K562 (cell line): ENCODE results near the gene TIMM23. TPM values are rescaled to one million over a fixed set of nuclear protein-coding genes. Genes with fewer than 3 reads are reported as not detected.

Experiments used
- AFF1 ChIP-seq, 2 experiments: fragments of 450-650 bp; IDR thresholded peaks; 2 replicates each; pipeline ENCODE4 v1.6.1; 2018; ENCODE audit warnings: mild to moderate bottlenecking in 2 of 2, low read depth in 1 of 2; ENCODE audit not compliant: partially characterized antibody in 2 of 2
- C11orf30 ChIP-seq: fragments of 450-650 bp; IDR thresholded peaks from 2 replicates; pipeline ENCODE4 v1.6.1; 2016; ENCODE audit warnings: low read depth, mild to moderate bottlenecking
- FOSL1 ChIP-seq: fragments of 200-800 bp; sonication (Bioruptor generic); conservative IDR thresholded peaks from 2 replicates; pipeline ENCODE4 v1.6.1; 2016; ENCODE audit warnings: missing genetic modification characterization, missing compliant biosample characterization
- GATAD2B ChIP-seq: fragments of 450-650 bp; IDR thresholded peaks from 2 replicates; pipeline ENCODE4 v1.6.1; 2017; ENCODE audit warnings: mild to moderate bottlenecking, borderline replicate concordance
- GTF3C2 ChIP-seq: IDR thresholded peaks from 3 replicates; pipeline ENCODE4 v1.6.1; 2011; ENCODE audit warnings: borderline replicate concordance, mild to moderate bottlenecking, moderate library complexity; ENCODE audit not compliant: insufficient read length; ENCODE audit errors: extremely low read depth
- HSF4 ChIP-seq: fragments of 250-450 bp; sonication (Bioruptor Pico); IDR thresholded peaks from 2 replicates; pipeline ENCODE4 v2.1.2; 2022; ENCODE audit warnings: mild to moderate bottlenecking, moderate library complexity, borderline replicate concordance
- ILF3 ChIP-seq: fragments of 450-650 bp; IDR thresholded peaks from 2 replicates; pipeline ENCODE4 v1.6.1; 2018; ENCODE audit warnings: antibody characterized with exemption, mild to moderate bottlenecking, moderate library complexity, borderline replicate concordance
- JUND ChIP-seq, 2 experiments: IDR thresholded peaks; 2 replicates in 1 of 2; 3 replicates in 1 of 2; pipeline ENCODE4 v1.6.1; 2011; ENCODE audit warnings: borderline replicate concordance in 2 of 2, low read depth in 2 of 2, low read length in 2 of 2, improper control_type of control experiment in 1 of 2, missing biosample characterization in 1 of 2, missing genetic modification characterization in 1 of 2, missing genetic modification reagents in 1 of 2
- MEIS2 ChIP-seq: fragments of 450-650 bp; IDR thresholded peaks from 2 replicates; pipeline ENCODE4 v1.6.1; 2014; ENCODE audit warnings: mild to moderate bottlenecking; ENCODE audit not compliant: partially characterized antibody
- NELFE ChIP-seq: IDR thresholded peaks from 2 replicates; pipeline ENCODE4 v1.6.1; 2011; ENCODE audit warnings: mild to moderate bottlenecking; ENCODE audit not compliant: insufficient read depth, insufficient read length
- PHTF2 ChIP-seq: fragments of 250-450 bp; sonication (Bioruptor Pico); IDR thresholded peaks from 2 replicates; pipeline ENCODE4 v1.5.0; 2021; ENCODE audit warnings: mild to moderate bottlenecking
- RBM17 ChIP-seq: fragments of 200-400 bp; formaldehyde crosslinking; IDR thresholded peaks from 2 replicates; pipeline ENCODE4 v1.6.1; 2017; ENCODE audit warnings: low read depth, mild to moderate bottlenecking, low read length, borderline replicate concordance
- RBM25 ChIP-seq: fragments of 200-400 bp; formaldehyde crosslinking; IDR thresholded peaks from 2 replicates; pipeline ENCODE4 v1.6.1; 2018; ENCODE audit warnings: low read length, low read depth, moderate library complexity; ENCODE audit not compliant: severe bottlenecking
- SMARCA4 ChIP-seq: fragments of 450-650 bp; IDR thresholded peaks from 2 replicates; pipeline ENCODE4 v1.6.1; 2016
- STAT5B ChIP-seq: fragments of 250-450 bp; sonication (Bioruptor Pico); IDR thresholded peaks from 2 replicates; pipeline ENCODE4 v1.8.0; 2021; ENCODE audit warnings: mild to moderate bottlenecking, inconsistent platforms
- TBL1XR1 ChIP-seq, 2 experiments: IDR thresholded peaks; 2 replicates each; pipeline ENCODE4 v1.6.1; 2012; ENCODE audit warnings: improper control_type of control experiment in 2 of 2, low read length in 2 of 2, mild to moderate bottlenecking in 1 of 2
- THAP12 ChIP-seq: fragments of 250-450 bp; sonication (Bioruptor Pico); IDR thresholded peaks from 2 replicates; pipeline ENCODE4 v1.9.0; 2021; ENCODE audit warnings: mild to moderate bottlenecking, inconsistent platforms
- TRIM28 ChIP-seq: fragments of 450-650 bp; IDR thresholded peaks from 2 replicates; pipeline ENCODE4 v1.6.1; 2017
- polyA plus RNA-seq, 8 experiments: library from polyadenylated mRNA; depleted of rRNA in 4 of 8; stranded (reverse) in 5 of 8; unstranded in 3 of 8; fragments of >200 nt; fragmentation: Nextera tagmentation in 2 of 8; fragmentation: Illumina TruSeq in 1 of 8; extraction: Ambion mirVana in 2 of 8; extraction: Trizol in 1 of 8; gene quantifications; 2 replicates each; pipeline versions ENCODE4 v1.2.1 to v1.2.3, GENCODE V29; 2011 to 2014; ENCODE audit warnings: inconsistent platforms in 1 of 8, missing spikeins in 1 of 8
- total RNA-seq, 7 experiments: library from RNA; depleted of rRNA in 6 of 7; stranded (reverse); fragments of >200 nt in 6 of 7; fragmentation: Illumina TruSeq in 2 of 7; extraction: Trizol in 2 of 7; gene quantifications; 2 replicates each; pipeline versions ENCODE4 v1.2.1 to v1.2.3, GENCODE V29; 2011 to 2021; ENCODE audit warnings: low replicate concordance in 1 of 7

The TIMM23 gene
- total and polyA plus RNA-seq, 9 of the 15 experiments (the other 6 are each of a cell fraction or from before 2014, with no cell fraction given): 148 to 280 (median 183) TPM

DNA sequence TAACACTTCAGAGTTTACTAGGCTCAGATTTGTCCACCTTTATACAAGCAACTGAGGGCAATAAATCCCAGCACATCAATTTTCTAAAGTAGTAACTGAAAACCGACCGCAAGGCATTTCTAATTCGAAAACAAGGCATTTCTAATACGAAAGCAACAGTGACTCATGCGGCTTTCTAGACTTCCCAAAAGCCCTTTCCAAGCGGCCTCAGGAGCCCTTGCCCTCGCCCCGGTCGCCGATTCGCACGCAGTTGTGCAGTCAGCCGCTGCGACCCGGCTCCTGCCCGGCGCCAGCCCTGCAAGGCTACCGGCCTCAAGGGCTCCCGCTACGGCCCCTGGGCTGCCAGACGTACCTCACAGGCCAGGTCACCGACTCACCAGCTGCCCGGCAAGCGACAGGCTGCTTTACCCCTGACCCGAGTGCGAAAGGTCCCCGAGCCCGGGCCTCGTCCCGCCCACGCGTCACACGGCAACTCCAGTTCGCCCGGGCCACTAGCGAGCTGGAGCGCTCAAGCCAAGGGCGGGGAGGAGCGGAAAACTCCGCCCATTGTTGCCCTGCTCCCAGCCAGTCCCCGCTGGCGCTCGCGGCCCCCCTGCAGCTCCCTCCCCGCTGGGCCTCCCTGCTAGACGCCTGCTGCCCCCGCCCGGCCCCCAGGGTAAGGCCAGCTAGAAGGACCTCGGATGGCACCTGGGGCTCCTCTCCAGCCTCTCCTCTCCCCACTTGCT lies 50.9 kb downstream of the TIMM23 start (continued):
- no peak for TF ChIP-seq GTF3C2
- 0 out of 2 replicates have a peak, but pooled peaks have one; percentile 48 for TF ChIP-seq GATAD2B
- TF ChIP-seq RBM25: no peak
- no peak; the same call in 1 of the 2 replicates for TF ChIP-seq ILF3
- no peak for TF ChIP-seq RBM17
- TF ChIP-seq TBL1XR1 (IDR thresholded peaks at IDR 0.05; ENCODE audit: low read length in 2 of 2): no peak; a peak in 1 of 4 replicates
- no peak for TF ChIP-seq STAT5B (CRISPR knock-in tag)
- TF ChIP-seq THAP12: peak; percentile 77; the same call in 1 of the 2 replicates
- peak; percentile 76 for TF ChIP-seq JUND (IDR thresholded peaks at IDR 0.05; ENCODE audit: borderline replicate concordance, low read depth, low read length)
- TF ChIP-seq JUND (tag; IDR thresholded peaks at IDR 0.05; ENCODE audit: borderline replicate concordance, low read depth, low read length): peak; percentile 64; the same call in 1 of the 3 replicates
- TF ChIP-seq PHTF2 (CRISPR knock-in tag): no peak
- peak; percentile 88 for TF ChIP-seq FOSL1
- no peak for TF ChIP-seq MEIS2
- no peak; the same call in 1 of the 2 replicates for TF ChIP-seq TRIM28
- 0 out of 2 replicates have a peak, but pooled peaks have one; percentile 22 for TF ChIP-seq SMARCA4
- no peak for TF ChIP-seq AFF1 (IDR thresholded peaks at IDR 0.05; ENCODE audit: low read depth in 1 of 2, partially characterized antibody in 2 of 2)
- no peak for TF ChIP-seq NELFE
- TF ChIP-seq C11orf30: peak; percentile 31; the same call in 1 of the 2 replicates
- no peak for TF ChIP-seq HSF4 (CRISPR knock-in tag)
